RWPE2 (cell line): ENCODE results near the gene MT3.

Source experiments
- ATAC-seq: fragments of 200-7000 bp; cut with Tn5 transposase; 3 replicates; pipeline ENCODE4 v1.9.1; 2021; ENCODE audit warnings: low read depth
- DNase-seq: peaks from one replicate; pipeline ENCODE4 v3.0.0-alpha.2; 2020; ENCODE audit warnings: low spot score
- H3K27ac ChIP-seq: fragments of 450-650 bp; 2 replicates; pipeline ENCODE4 v1.5.1; 2017; ENCODE audit warnings: mild to moderate bottlenecking; ENCODE audit not compliant: poor library complexity, severe bottlenecking
- H3K27me3 ChIP-seq: fragments of 250-450 bp; sonication (Bioruptor Pico); 2 replicates; pipeline ENCODE4 v1.5.1; 2021; ENCODE audit warnings: mild to moderate bottlenecking, moderate library complexity; ENCODE audit not compliant: insufficient read depth, poor library complexity, severe bottlenecking
- H3K36me3 ChIP-seq: fragments of 250-450 bp; sonication (Bioruptor Pico); 2 replicates; pipeline ENCODE4 v1.5.1; 2020; ENCODE audit warnings: low read depth, mild to moderate bottlenecking, moderate library complexity
- H3K4me1 ChIP-seq: fragments of 250-450 bp; sonication (Bioruptor Pico); 2 replicates; pipeline ENCODE4 v1.5.1; 2021; ENCODE audit warnings: mild to moderate bottlenecking, moderate library complexity; ENCODE audit not compliant: insufficient read depth, poor library complexity, severe bottlenecking
- H3K4me3 ChIP-seq: fragments of 250-450 bp; sonication (Bioruptor Pico); 2 replicates; pipeline ENCODE4 v1.5.1; 2021; ENCODE audit warnings: mild to moderate bottlenecking, moderate library complexity; ENCODE audit not compliant: severe bottlenecking
- H3K9me3 ChIP-seq: fragments of 250-450 bp; sonication (Bioruptor Pico); 2 replicates; pipeline ENCODE4 v1.5.1; 2021; ENCODE audit warnings: mild to moderate bottlenecking, moderate library complexity; ENCODE audit not compliant: severe bottlenecking
- CTCF ChIP-seq: fragments of 450-650 bp; IDR thresholded peaks from one replicate; pipeline ENCODE4 v1.5.1; 2017; ENCODE audit warnings: mild to moderate bottlenecking, moderate library complexity; ENCODE audit not compliant: poor library complexity, severe bottlenecking

MT3 gene

GRCh38 chr16:56589141-56590039 is at the start of gene MT3:
TSS of gene MT3 (plus strand) at chr16:56589528. CDS start at chr16:56589591, 63 bp downstream.
- ATAC-seq: peak; percentile 76
- Histone ChIP-seq H3K4me1 (no peaks in the 10 kb centered on the region), H3K9me3 (no peaks in the 10 kb centered on the region), H3K27me3 (peaks cover 19% of the 10 kb centered on the region), H3K27ac (no peak within 1 kb of the TSS), H3K4me3 (peak within 1 kb of the TSS; percentile 14), H3K36me3 (no peaks in the 10 kb centered on the region)
- no peak for DNase-seq
- no peak for TF ChIP-seq CTCF

DNA sequence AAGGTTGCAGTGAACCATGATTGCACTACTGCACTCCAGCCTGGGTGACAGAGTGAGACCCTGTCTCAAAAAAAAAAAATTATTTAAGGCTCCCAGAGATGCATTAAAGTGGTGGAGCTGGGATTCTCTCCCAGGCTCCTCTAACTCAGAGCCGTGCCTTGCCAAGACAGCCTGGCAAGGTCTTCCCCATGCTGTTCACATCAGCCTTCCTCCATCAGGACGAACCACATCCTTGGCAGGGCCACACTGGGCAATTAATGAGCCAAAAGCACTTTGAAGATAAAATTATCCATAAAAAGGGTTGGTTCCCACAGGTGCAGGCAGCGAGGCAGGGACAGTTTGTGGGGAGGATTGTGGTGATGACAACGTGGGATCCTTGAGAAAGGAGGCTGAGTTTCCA is 49.7 kb upstream of the MT3 start:
- TF ChIP-seq CTCF: no peak
- no peaks in the 10 kb centered on the region for H3K36me3 ChIP-seq
- DNase-seq: no peak
- H3K27ac ChIP-seq: no peak overlapping the region
- no peaks in the 10 kb centered on the region for H3K9me3 ChIP-seq
- no peak overlapping the region for H3K4me3 ChIP-seq
- no peaks in the 10 kb centered on the region for H3K4me1 ChIP-seq
- H3K27me3 ChIP-seq: no peaks in the 10 kb centered on the region
- no peak for ATAC-seq

DNA sequence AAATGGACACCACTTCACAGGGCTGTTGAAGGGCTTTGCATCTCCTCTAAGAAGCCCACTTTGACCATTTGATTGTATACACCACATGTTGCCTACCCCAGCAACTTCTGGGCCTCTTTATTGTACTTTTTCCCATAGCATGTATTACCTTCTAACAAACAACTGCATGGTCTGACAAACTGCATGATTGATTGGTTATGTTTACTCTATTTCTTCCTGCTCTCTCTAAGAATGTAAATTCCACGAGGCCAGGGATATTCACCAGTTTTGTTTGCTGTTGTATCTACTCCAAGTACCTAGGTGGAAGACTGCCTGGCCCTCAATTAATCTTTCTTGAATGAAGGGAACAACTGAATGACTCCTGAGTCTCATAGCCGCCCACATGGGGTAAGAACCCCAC is 47.3 kb upstream of the MT3 start:
- DNase-seq (no peak), ATAC-seq (no peak)
- Histone ChIP-seq H3K36me3 (no peaks in the 10 kb centered on the region), H3K9me3 (no peaks in the 10 kb centered on the region), H3K4me3 (no peak overlapping the region), H3K27me3 (no peaks in the 10 kb centered on the region), H3K4me1 (peaks cover 5% of the 10 kb centered on the region), H3K27ac (no peak overlapping the region)
- TF ChIP-seq CTCF: no peak

DNA sequence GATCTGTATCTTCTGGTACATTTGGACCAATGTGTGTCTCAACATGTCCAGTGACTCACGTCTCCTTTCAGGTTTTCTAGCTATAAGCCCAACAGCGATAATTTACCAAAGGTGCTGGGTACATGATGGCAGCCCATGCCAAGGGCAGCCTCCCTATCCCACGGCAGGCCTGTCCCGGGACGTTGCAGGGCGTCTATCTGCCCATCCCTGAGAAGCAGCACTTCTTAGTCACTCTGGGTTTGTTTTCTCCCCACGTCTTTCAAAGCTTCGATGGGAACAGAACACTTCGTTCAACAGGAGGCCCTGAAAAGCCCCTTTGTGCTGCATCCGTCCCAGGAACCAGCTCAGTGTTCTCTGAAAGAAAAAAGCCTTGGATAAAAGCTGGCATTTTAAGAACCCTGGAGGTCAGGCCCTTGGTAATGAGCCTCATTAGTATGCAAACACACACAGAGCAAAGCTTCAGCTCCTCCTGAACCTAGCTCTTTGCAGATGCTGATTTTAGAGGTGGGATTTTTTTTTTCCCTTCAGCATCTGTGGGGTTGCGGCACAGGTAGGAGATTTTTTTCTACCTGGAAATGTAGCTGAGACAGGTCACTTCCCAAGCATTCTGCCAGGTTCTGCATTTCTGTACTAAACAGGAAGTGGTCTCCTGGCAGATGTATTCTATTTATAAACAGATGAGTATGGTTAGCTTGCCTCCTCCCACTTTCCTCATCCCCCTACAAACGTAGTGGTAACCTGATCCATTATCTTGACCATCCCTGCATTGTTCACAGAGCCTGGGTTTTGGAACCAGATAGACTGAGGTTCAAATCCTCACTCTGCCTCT is 42.0 kb upstream of the MT3 start:
- no peak for DNase-seq
- Histone ChIP-seq H3K27ac (peak overlapping the region; percentile 93), H3K9me3 (no peaks in the 10 kb centered on the region), H3K4me1 (peaks cover 22% of the 10 kb centered on the region), H3K36me3 (no peaks in the 10 kb centered on the region), H3K4me3 (no peak overlapping the region), H3K27me3 (no peaks in the 10 kb centered on the region)
- ATAC-seq: peak; percentile 88
- no peak for TF ChIP-seq CTCF
